Endothelial cell of umbilical vein (primary cell): Measurements from ENCODE around the gene LEP. TPM values are rescaled to one million over a fixed set of nuclear protein-coding genes. Genes with fewer than 3 reads are reported as not detected.

Experiments used
- BruUV-seq: library from RNA; stranded (reverse); fragments of 400-500 nt; replicated peaks from 2 replicates; lab custom pipeline; 2021; lab: Mats Ljungman, UMichigan
- CTCF ChIA-PET: fragments of 300-600, 350-600 bp; sonication (Branson Sonifier 250); formaldehyde crosslinking; loops from one replicate; lab custom pipeline; 2021; ENCODE audit warnings: antibody characterized with exemption, inconsistent platforms; lab: Charles Lee
- POLR2A ChIA-PET: fragments of 300-600, 350-600 bp; sonication (Branson Sonifier 250); formaldehyde crosslinking; loops from one replicate; lab custom pipeline; 2021; ENCODE audit warnings: antibody characterized with exemption, inconsistent platforms; lab: Charles Lee
- DNase-seq: peaks from one replicate; pipeline ENCODE4 v3.0.0-alpha.2; 2011; ENCODE audit warnings: low read depth, low spot score
- FAIRE-seq: peaks from 2 replicates; lab custom pipeline; 2011; peaks lifted over from hg19 to GRCh38; lab: Jason Lieb, UNC
- H2AFZ ChIP-seq: 2 replicates; pipeline ENCODE4 v1.6.0; 2012; ENCODE audit warnings: low read depth, low read length, control low read depth, inconsistent platforms
- H3K27ac ChIP-seq: 2 replicates; pipeline ENCODE4 v1.5.1; 2011; ENCODE audit warnings: low read depth, mild to moderate bottlenecking, control low read depth, low read length, moderate library complexity; ENCODE audit not compliant: insufficient read depth
- H3K27me3 ChIP-seq, 2 experiments: 2 replicates each; pipeline versions ENCODE4 v1.6.0 to v1.6.1; 2011; ENCODE audit warnings: low read length in 2 of 2, mixed read lengths in 1 of 2; ENCODE audit not compliant: control insufficient read depth in 2 of 2, insufficient read depth in 2 of 2
- H3K36me3 ChIP-seq, 2 experiments: 2 replicates in 1 of 2; 3 replicates in 1 of 2; pipeline ENCODE4 v1.5.1; 2011; ENCODE audit warnings: low read length in 2 of 2, mild to moderate bottlenecking in 1 of 2, moderate library complexity in 1 of 2; ENCODE audit not compliant: control insufficient read depth in 2 of 2, insufficient read depth in 2 of 2; ENCODE audit errors: extremely low read depth in 1 of 2
- H3K4me1 ChIP-seq: 3 replicates; pipeline ENCODE4 v1.5.1; 2011; ENCODE audit warnings: mild to moderate bottlenecking, low read length; ENCODE audit not compliant: control insufficient read depth, insufficient read depth; ENCODE audit errors: extremely low read depth
- H3K4me2 ChIP-seq: 2 replicates; pipeline ENCODE4 v1.6.1; 2011; ENCODE audit warnings: low read length, control low read depth, mixed read lengths; ENCODE audit not compliant: insufficient read depth
- H3K4me3 ChIP-seq, 3 experiments: fragments of 200-600 bp in 1 of 3; sonication (generic), shearing (Covaris generic) in 1 of 3; replicated peaks in 1 of 3; 2 replicates each; pipeline ENCODE4 v1.5.1; 2011 to 2016; ENCODE audit warnings: control low read depth in 3 of 3, low read length in 3 of 3, mild to moderate bottlenecking in 2 of 3, inconsistent platforms in 1 of 3, low read depth in 1 of 3, moderate library complexity in 1 of 3; ENCODE audit not compliant: insufficient read depth in 1 of 3
- H3K79me2 ChIP-seq: 2 replicates; pipeline ENCODE4 v1.6.0; 2012; ENCODE audit warnings: low read length, inconsistent platforms; ENCODE audit not compliant: control insufficient read depth, insufficient read depth
- H3K9ac ChIP-seq: replicated peaks from 2 replicates; pipeline ENCODE3; 2011; ENCODE audit warnings: low read length, control low read depth; ENCODE audit not compliant: insufficient read depth; ENCODE audit errors: extremely low read depth
- H3K9me1 ChIP-seq: replicated peaks from 3 replicates; pipeline ENCODE4 v1.6.0; 2011; ENCODE audit warnings: mild to moderate bottlenecking, low read length; ENCODE audit not compliant: control insufficient read depth, insufficient read depth; ENCODE audit errors: extremely low read depth
- H3K9me3 ChIP-seq: replicated peaks from 2 replicates; pipeline ENCODE4 v1.5.1; 2012; ENCODE audit warnings: low read length, inconsistent platforms; ENCODE audit not compliant: control insufficient read depth, insufficient read depth
- H4K20me1 ChIP-seq: replicated peaks from 2 replicates; pipeline ENCODE3; 2011; ENCODE audit warnings: mild to moderate bottlenecking, low read length; ENCODE audit not compliant: control insufficient read depth, insufficient read depth; ENCODE audit errors: extremely low read depth
- CTCF ChIP-seq, 2 donors: IDR thresholded peaks; 1 replicate in 1 of 2; 2 replicates in 1 of 2; pipeline ENCODE4 v1.5.1; 2011; ENCODE audit warnings: low read length in 2 of 2, mild to moderate bottlenecking in 2 of 2, moderate library complexity in 2 of 2, control low read depth in 1 of 2, inconsistent platforms in 1 of 2, low read depth in 1 of 2; ENCODE audit not compliant: insufficient read depth in 1 of 2; ENCODE audit errors: extremely low read depth in 1 of 2
- EZH2 ChIP-seq: IDR thresholded peaks from 2 replicates; pipeline ENCODE4 v1.6.1; 2012; ENCODE audit warnings: borderline replicate concordance, low read depth, mild to moderate bottlenecking, moderate library complexity, low read length, inconsistent platforms; ENCODE audit not compliant: severe bottlenecking
- FOS ChIP-seq: IDR thresholded peaks from 2 replicates; pipeline ENCODE4 v1.6.1; 2011; ENCODE audit warnings: mild to moderate bottlenecking, low read length, moderate library complexity, borderline replicate concordance; ENCODE audit not compliant: insufficient read depth
- JUN ChIP-seq: IDR thresholded peaks from 2 replicates; pipeline ENCODE4 v1.6.1; 2011; ENCODE audit warnings: borderline replicate concordance, low read depth; ENCODE audit not compliant: insufficient read length, insufficient read depth
- MAX ChIP-seq: IDR thresholded peaks from 2 replicates; pipeline ENCODE4 v1.6.1; 2011; ENCODE audit not compliant: insufficient read depth, insufficient read length
- MYC ChIP-seq: IDR thresholded peaks from one replicate; pipeline ENCODE4 v1.6.1; 2011; ENCODE audit warnings: mild to moderate bottlenecking, low read depth, low read length
- POLR2AphosphoS5 ChIP-seq: IDR thresholded peaks from 2 replicates; pipeline ENCODE4 v1.6.1; 2012; ENCODE audit warnings: low read depth, mild to moderate bottlenecking, control low read depth, low read length, moderate library complexity; ENCODE audit not compliant: insufficient read depth
- dilution Hi-C: fragments of 300-500 bp; cut with MboI; formaldehyde crosslinking; loops from one replicate; pipeline ENCODE4 v1.15.0; 2019; ENCODE audit warnings: low sequenced_read_pairs; ENCODE audit not compliant: extremely low pct_ligation_motif_present
- intact Hi-C: fragments of 100-400 bp; cut with micrococcal nuclease; formaldehyde crosslinking; loops from one replicate; pipeline ENCODE4 v1.10.0; 2022
- polyA plus RNA-seq, 4 experiments: library from polyadenylated mRNA; depleted of rRNA in 3 of 4; stranded (reverse) in 3 of 4; unstranded in 1 of 4; fragments of >200 nt; gene quantifications; 2 replicates each; pipeline versions ENCODE4 v1.2.1 to v1.2.3, GENCODE V29; 2011 to 2012; ENCODE audit warnings: missing spikeins in 1 of 4
- total RNA-seq: library from RNA; stranded (reverse); gene quantifications from 2 replicates; pipeline ENCODE4 v1.2.3, GENCODE V29; 2021

The LEP gene
- total and polyA plus RNA-seq, 2 donors (not counting 3 experiments of a cell fraction or from before 2014, with no cell fraction given): not detected

- BruUV-seq: no TSS peak
- Histone ChIP-seq H4K20me1 (no peaks in the 10 kb centered on the region), H3K27ac (no peak overlapping the region), H3K4me1 (no peaks in the 10 kb centered on the region), H3K9me3 (no peaks in the 10 kb centered on the region), H3K27me3 (peaks cover 10 to 24% of the 10 kb centered on the region in 2 experiments), H3K9me1 (no peaks in the 10 kb centered on the region), H3K9ac (no peak overlapping the region), H3K4me2 (no peak overlapping the region), H3K36me3 (no peaks in the 10 kb centered on the region), H2AFZ (no peak overlapping the region), H3K79me2 (no peaks in the 10 kb centered on the region), H3K4me3 (no peak overlapping the region)
- TF ChIP-seq POLR2AphosphoS5 (no peak), FOS (no peak), CTCF (IDR thresholded peaks at IDR 0.05; ENCODE audit: extremely low read depth in 1 of 2, insufficient read depth in 1 of 2, low read depth in 1 of 2, low read length in 2 of 2) (peak; percentile 93 to 97), JUN (no peak), EZH2 (no peak), MAX (peak; percentile 36), MYC (peak; percentile 24)
- ChIA-PET CTCF (interaction anchor here (0.6 to 8.2 kb wide), 81 partner anchors 9 to 1406 kb away, joined by 3 to 229 read pairs (median 5); partner anchors contain the start of genes ARF5, GCC1, GRM8 and LRRC4), POLR2A (interaction anchor here (0.7 kb wide), 1 partner anchor 495 kb away, joined by 7 read pairs; no protein-coding TSS in a partner anchor)
- FAIRE-seq: peak; percentile 85
- intact Hi-C loops (loop anchor here (1.0 to 10.0 kb wide), 5 partner anchors 105 to 1407 kb away; partner anchors contain the start of gene ARF5), dilution Hi-C loops (loop anchor here (25.0 kb wide), 1 partner anchor 497 kb away; no protein-coding TSS in a partner anchor)
- DNase-seq: peak; percentile 77
Measured at GRCh38 chr7:128209229-128210035, 31.6 kb upstream of the LEP start.
